HFFc6 (cell line): ENCODE data around the gene ZNF345. TPM values are rescaled to one million over a fixed set of nuclear protein-coding genes. Genes with fewer than 3 reads are reported as not detected.

Experiments
- DNase-seq: peaks from one replicate; pipeline ENCODE4 v3.0.0-alpha.2; 2018
- H3K27ac Mint-ChIP-seq: 2 replicates; pipeline ENCODE4 v1.8.0; 2020; ENCODE audit warnings: mild to moderate bottlenecking, mixed read lengths
- H3K27me3 Mint-ChIP-seq: 2 replicates; pipeline ENCODE4 v1.8.0; 2021; ENCODE audit warnings: mild to moderate bottlenecking, moderate library complexity, mixed read lengths; ENCODE audit not compliant: insufficient read depth
- H3K36me3 Mint-ChIP-seq: 2 replicates; pipeline ENCODE4 v1.8.0; 2021; ENCODE audit warnings: low read depth, mixed read lengths
- H3K4me1 Mint-ChIP-seq: 2 replicates; pipeline ENCODE4 v1.8.0; 2020; ENCODE audit warnings: low read depth, mixed read lengths
- H3K4me3 Mint-ChIP-seq: 2 replicates; pipeline ENCODE4 v1.8.0; 2020; ENCODE audit warnings: mild to moderate bottlenecking, moderate library complexity, mixed read lengths
- H3K9me3 Mint-ChIP-seq: 2 replicates; pipeline ENCODE4 v1.8.0; 2020; ENCODE audit warnings: mild to moderate bottlenecking, mixed read lengths
- total RNA-seq, 6 experiments: library from RNA; stranded (reverse); fragmentation: NEBNext Ultra II Directional; extraction: Animal tissue kit (Norgen Biotek cat#: 25700); gene quantifications; 2 replicates in 1 of 6; 3 replicates in 5 of 6; pipeline ENCODE4 v1.2.3, GENCODE V29; 2021
- TF ChIP-seq, protein P1 (sequence below): fragments of 200-600 bp; sonication (generic); IDR thresholded peaks from 2 replicates; pipeline ENCODE4 v1.5.0; 2021; ENCODE audit warnings: antibody characterized with exemption, mild to moderate bottlenecking

The ZNF345 gene
- total RNA-seq, 6 experiments from 2014 or later: 1.3 to 2.5 (median 1.8) TPM

GRCh38 chr19:36833430-36833829 lies 17.2 kb upstream of the ZNF345 start:
- DNase-seq: no peak
- H3K27me3 Mint-ChIP-seq: no peaks in the 10 kb centered on the region
- peaks cover 45% of the 10 kb centered on the region for H3K9me3 Mint-ChIP-seq
- H3K4me1 Mint-ChIP-seq: no peaks in the 10 kb centered on the region
- TF ChIP-seq, protein P1, sequence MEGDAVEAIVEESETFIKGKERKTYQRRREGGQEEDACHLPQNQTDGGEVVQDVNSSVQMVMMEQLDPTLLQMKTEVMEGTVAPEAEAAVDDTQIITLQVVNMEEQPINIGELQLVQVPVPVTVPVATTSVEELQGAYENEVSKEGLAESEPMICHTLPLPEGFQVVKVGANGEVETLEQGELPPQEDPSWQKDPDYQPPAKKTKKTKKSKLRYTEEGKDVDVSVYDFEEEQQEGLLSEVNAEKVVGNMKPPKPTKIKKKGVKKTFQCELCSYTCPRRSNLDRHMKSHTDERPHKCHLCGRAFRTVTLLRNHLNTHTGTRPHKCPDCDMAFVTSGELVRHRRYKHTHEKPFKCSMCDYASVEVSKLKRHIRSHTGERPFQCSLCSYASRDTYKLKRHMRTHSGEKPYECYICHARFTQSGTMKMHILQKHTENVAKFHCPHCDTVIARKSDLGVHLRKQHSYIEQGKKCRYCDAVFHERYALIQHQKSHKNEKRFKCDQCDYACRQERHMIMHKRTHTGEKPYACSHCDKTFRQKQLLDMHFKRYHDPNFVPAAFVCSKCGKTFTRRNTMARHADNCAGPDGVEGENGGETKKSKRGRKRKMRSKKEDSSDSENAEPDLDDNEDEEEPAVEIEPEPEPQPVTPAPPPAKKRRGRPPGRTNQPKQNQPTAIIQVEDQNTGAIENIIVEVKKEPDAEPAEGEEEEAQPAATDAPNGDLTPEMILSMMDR: no peak
- H3K4me3 Mint-ChIP-seq: no peak overlapping the region
- no peak overlapping the region for H3K27ac Mint-ChIP-seq
- H3K36me3 Mint-ChIP-seq: peaks cover 76% of the 10 kb centered on the region

DNA sequence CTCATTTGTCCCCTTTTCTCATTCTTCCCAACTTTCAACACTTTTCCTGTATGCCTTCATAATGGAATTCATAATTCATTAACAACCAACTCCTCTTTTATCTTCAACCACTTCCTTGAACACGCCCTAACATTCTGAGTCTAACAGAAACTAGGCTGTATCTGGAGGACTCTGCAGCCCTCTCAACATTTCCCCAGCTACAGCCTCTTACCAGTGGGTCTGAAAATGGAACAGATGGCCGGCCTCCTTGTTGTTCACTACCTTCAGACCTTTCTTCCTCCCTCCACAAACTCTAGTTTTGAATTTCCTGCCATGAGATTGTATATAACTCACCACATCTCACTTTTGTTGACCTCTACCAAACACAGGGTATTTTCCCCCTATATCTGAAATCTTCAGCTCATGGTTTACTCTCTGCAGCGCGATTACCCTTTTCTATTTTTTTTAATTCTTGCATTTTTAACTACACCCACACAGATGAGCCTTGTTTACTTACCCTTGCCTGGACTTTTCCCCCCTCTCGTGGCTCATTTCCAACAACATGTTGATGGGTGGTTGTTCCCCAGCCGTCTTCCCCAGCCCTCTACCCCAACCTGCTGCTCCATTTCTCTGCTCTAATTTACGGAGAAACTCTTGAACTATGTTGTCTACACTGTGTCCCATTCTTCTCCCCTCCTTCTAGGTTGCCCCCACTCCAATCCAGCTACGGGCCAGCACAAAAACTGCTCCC lies 13.3 kb upstream of the ZNF345 start:
- Mint-ChIP-seq H3K27me3 (no peaks in the 10 kb centered on the region), H3K4me1 (peaks cover 9% of the 10 kb centered on the region), H3K36me3 (peaks cover 66% of the 10 kb centered on the region), H3K27ac (no peak overlapping the region), H3K4me3 (no peak overlapping the region), H3K9me3 (peaks cover 27% of the 10 kb centered on the region)
- no peak for DNase-seq
- TF ChIP-seq, protein P1: no peak

- H3K9me3 Mint-ChIP-seq: peaks cover 26% of the 10 kb centered on the region
- H3K27ac Mint-ChIP-seq: no peak within 1 kb of the TSS
- H3K4me1 Mint-ChIP-seq: peaks cover 9% of the 10 kb centered on the region
- H3K36me3 Mint-ChIP-seq: peaks cover 64% of the 10 kb centered on the region
- H3K27me3 Mint-ChIP-seq: no peaks in the 10 kb centered on the region
- no peak within 1 kb of the TSS for H3K4me3 Mint-ChIP-seq
- peak; percentile 86 for DNase-seq
- TF ChIP-seq, protein P1: no peak
Observed at GRCh38 chr19:36837906-36838783, 12.5 kb upstream of the ZNF345 start, which contains the start of gene ZNF790. Gene ZNF790, minus strand, starts transcription at chr19:36838387. Its CDS starts 12,768 bp downstream, at chr19:36825619.

- Mint-ChIP-seq H3K27me3 (no peaks in the 10 kb centered on the region), H3K4me1 (peaks cover 9% of the 10 kb centered on the region), H3K36me3 (peaks cover 62% of the 10 kb centered on the region), H3K27ac (no peak overlapping the region), H3K9me3 (peaks cover 31% of the 10 kb centered on the region), H3K4me3 (no peak overlapping the region)
- TF ChIP-seq, protein P1: no peak
- no peak for DNase-seq
Observed at GRCh38 chr19:36838784-36839324, 11.8 kb upstream of the ZNF345 start.

GRCh38 chr19:36847968-36848367 lies 2.7 kb upstream of the ZNF345 start:
- Mint-ChIP-seq H3K4me3 (no peak overlapping the region), H3K27ac (no peak overlapping the region), H3K36me3 (peaks cover 40% of the 10 kb centered on the region), H3K4me1 (peaks cover 6% of the 10 kb centered on the region), H3K9me3 (peaks cover 39% of the 10 kb centered on the region), H3K27me3 (no peaks in the 10 kb centered on the region)
- TF ChIP-seq, protein P1: no peak
- no peak for DNase-seq
